T-helper 1 cell treated with Interleukin-12 subunit alpha and Interleukin-12 subunit beta and Interleukin-4 antibody, amounts not matched to agents 30 ng/mL and 1 ng/mL, for 36 hours (primary cell): ENCODE data around the gene RAD21L1. TPM values are rescaled to one million over a fixed set of nuclear protein-coding genes. Genes with fewer than 3 reads are reported as not detected.

Source experiments
- intact Hi-C: fragments of 100-400 bp; cut with micrococcal nuclease; formaldehyde crosslinking; loops from one replicate; pipeline ENCODE4 v1.15.1; 2024
- total RNA-seq: library from RNA; stranded (reverse); gene quantifications from 2 replicates; pipeline ENCODE4 v1.2.3, GENCODE V29; 2022

The RAD21L1 gene
- total RNA-seq, 1 donor from 2014 or later, result not detected

DNA sequence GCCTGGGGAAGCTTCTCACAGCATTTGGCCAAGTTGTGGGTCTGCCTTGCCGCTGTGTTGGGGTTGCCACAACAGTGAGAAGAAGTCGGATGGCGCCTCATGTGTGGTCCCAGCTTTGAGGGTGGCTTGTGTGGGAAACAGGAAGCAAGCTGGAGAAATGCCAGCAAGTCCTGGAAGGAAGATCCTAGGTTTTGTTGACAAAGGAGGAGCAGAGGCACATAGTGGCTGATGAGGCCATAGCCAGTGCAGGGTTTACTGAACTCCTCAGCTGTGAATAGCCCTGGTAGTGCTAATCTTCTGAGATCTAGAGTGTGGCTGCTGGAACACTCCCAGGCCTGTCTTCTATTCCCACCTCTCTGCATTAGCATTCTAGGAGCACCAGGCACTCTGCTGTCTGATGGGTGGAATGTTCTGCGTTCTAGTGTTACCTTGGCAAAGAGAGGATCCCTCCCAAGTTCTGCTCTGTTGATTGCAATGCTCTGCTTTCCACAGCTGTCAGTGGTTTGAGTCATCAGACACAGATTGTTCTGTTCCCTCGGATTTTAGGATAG, 65.4 kb downstream of the RAD21L1 start:
- intact Hi-C loops, result no loop called here

DNA sequence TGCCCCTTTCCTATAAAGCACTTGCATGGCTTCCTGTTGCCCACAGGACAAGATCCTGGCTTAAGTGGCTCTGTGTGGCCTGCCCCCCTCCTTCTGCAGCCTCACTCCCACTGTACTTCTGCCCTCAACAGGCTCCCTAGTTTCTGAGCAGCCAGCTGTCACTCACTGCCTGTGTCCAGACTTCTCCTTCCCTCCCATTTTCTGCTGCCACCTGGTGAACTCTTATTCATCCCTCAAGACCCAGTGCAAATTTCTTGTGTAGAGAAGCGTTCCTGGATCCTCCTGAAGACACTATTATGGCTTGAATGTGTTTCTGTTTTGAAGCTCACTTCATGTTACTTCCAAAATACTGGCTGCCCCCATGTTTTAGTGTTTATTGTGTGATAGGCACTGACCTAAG, 66.8 kb downstream of the RAD21L1 start:
- intact Hi-C loops, result no loop called here

GRCh38 chr20:1293641-1294379, 68.0 kb downstream of the RAD21L1 start:
- intact Hi-C loops, result no loop called here

DNA sequence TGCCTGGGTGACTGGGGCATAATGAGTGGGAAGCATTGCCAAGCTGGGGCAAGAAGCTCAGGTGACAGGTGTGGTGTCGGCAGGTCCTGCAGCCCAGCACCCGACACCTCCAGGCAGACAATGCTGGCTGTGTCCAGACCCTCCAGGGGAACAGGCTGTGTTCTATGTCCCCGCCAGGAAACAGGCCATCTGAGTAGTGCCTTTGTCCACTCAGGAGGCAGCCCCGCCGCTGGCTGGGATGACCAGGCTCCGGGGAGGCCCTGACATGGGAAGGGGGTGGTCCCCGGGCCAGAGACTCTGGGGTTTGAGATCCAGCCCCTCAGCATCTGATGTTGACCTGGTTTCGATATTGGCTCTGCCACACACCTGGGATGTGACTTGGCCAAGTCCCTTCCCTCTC, 68.7 kb downstream of the RAD21L1 start:
- intact Hi-C loops, result no loop called here

DNA sequence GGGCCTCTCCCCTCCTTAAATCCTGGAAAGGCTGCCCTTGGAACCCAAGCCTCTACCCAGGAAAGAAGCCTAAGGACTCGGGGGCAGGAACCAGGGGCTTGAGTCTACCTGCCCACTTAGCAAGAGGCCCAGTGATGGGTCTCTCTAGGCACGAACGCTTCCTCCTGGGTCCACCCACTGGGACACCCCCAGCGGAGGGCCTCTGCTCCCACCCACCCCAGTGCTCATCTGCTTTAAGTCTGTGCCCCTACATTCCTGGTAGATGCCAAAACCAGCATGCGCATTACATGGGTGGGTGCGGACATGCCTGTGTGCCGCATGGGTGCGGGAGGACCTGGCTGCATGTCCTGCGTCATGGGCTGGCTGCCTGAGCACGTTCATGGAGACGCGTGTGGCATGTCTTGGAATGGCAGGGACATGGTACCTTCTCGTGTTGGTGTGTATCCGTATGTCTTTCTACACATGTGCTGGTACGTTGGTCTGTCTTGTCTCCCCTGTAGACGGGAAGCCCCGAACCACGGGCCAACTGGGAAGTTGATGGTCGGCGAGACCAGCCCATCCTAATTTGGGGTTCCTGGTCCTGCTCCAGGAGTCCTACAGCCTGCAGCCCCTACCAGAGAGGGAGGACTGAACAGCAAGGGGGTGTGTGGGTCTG, 69.6 kb downstream of the RAD21L1 start:
- intact Hi-C loops, result no loop called here

GRCh38 chr20:1296117-1296610, 70.3 kb downstream of the RAD21L1 start:
- intact Hi-C loops, result no loop called here

GRCh38 chr20:1296922-1297321, 71.1 kb downstream of the RAD21L1 start:
- intact Hi-C loops, result no loop called here

- intact Hi-C loops, result no loop called here
These were observed 71.6 kb downstream of the RAD21L1 start for GRCh38 chr20:1297486-1297885.

GRCh38 chr20:1298166-1298565, 72.3 kb downstream of the RAD21L1 start:
- intact Hi-C loops, result no loop called here

DNA sequence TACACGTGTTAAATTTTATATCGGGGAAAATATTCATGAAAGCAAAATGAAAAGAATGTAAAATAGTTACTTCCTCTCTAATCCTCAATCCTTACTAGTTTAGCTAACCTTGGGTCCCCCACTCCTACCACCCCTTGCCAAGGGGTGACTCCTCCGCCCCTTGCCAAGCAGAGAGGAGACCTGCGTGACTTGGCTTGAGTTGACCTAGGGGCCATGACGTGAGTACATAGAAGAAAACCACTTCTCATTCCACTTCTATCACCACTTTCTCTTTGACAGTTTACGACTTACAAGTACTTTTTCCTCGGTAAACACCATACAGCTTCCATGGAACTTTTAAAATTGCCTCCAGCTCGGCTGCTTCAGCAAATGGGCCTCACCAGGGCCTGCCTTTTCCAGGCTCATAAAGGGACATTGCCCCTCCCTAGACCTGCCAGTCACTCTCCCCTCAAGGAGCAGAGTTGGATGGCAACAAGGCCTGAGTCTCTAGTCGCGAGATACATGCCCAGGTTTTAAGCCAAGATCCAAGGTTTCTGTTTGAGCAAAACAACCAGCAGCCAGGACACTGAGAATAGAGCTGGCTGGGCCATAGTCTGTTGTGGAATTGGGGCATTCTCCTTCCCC, 73.2 kb downstream of the RAD21L1 start:
- intact Hi-C loops, result no loop called here

GRCh38 chr20:1299522-1299921, 73.7 kb downstream of the RAD21L1 start:
- intact Hi-C loops, result no loop called here

DNA sequence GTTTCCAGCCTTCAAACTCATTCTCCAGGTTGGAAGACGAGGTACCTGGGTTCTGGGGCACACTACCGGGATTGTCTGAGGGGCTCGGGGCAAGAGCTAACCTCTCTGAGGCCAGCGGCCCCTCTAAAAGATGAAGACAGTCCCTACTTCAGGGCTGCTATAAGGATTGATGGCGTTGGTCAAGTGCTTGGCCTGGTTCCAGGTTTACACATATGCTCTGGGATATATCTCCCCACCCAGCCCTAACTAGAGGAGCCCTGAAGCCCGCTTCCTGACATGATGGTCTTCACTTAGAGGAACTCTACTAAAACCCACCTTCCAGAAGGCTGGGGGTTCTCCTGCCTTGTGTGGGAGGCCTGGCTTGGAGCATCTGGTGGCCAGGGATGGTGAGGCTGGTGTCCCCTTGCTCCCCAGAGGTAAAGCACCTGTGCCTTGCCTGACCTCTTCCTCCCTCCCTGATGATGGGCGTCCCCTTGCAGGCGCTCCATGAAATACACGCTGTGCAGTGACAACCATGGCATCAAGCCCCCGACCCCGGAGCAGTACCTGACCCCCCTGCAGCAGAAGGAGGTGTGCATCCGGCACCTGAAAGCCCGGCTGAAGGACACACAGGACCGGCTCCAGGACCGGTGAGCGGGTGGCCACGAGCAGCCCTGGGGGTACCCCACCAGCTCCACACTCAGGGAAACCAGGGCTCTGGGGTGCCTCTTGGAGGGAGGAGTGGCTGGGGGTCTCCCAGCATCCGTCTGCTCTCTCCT, 74.4 kb downstream of the RAD21L1 start:
- intact Hi-C loops, result no loop called here

- intact Hi-C loops, result loop anchor here (1.0 kb wide), 5 partner anchors 14 to 165 kb away; partner anchors contain the start of genes NSFL1C, RAD21L1 and SNPH
These were observed 75.2 kb downstream of the RAD21L1 start for GRCh38 chr20:1301031-1301529.

DNA sequence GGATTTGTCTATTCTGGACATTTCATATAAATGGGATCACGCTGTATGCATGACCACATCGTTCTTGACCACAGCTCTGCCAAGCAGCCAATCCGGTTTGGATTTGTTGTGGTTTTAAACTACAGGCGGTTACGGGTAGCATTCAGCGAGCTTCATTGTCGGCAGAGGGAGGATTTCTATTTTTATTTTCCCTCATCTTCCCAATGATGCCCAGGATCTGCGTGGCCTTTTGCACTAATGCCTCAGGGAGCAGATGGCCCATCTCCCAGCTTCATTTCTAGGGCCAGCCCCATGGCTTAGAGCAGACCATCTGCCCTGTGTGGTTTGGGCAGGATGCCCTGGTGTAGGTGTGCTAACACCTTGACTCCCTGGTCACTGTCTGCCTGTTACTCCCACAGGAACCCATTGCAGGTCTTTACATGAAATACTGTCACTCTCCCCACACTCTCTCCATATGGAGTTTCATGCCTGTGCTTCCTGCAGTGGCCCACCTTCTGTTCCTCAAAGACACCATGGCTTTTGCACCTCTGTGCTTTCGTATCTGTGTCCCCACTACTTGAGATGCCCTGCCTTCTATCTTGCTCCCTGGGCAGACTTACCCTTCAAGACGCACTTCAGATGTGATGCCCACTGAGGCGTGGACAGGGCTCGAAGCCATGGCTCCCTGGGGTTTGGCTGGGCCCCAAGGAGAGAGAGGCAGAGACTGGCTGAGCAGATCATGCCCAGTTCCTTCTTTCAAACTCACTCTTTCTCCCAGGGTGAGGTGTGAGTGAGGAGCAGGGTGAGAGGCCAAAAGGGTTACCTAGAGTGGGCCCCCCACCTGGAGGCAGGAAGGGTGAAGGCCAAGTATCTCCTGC, 77.1 kb downstream of the RAD21L1 start:
- intact Hi-C loops, result no loop called here

- intact Hi-C loops, result no loop called here
These were observed 79.1 kb downstream of the RAD21L1 start for GRCh38 chr20:1304710-1305515.
